Measurements from ENCODE around the gene XAB2.

Gene XAB2

GRCh38 chr19:7668842-7669241 is 39.5 kb upstream of the XAB2 start, which contains the start of gene RETN:
RETN (plus strand) TSS chr19:7669049; CDS start chr19:7669327, 278 bp downstream.
- Histone ChIP-seq H3K27me3 (ENCODE audit: control insufficient read depth in 1 of 2, insufficient read depth in 2 of 2, low read length in 2 of 2) (peaks cover 0 to 19% of the 10 kb centered on the region in 2 donors), H3K4me3 (ENCODE audit: low read depth in 1 of 2, low read length in 2 of 2) (no peak within 1 kb of the TSS), H3K4me1 (ENCODE audit: control insufficient read depth in 1 of 2, insufficient read depth in 2 of 2, low read length in 2 of 2) (no peaks in the 10 kb centered on the region), H3K9ac (ENCODE audit: low read depth in 1 of 2, low read length in 2 of 2) (no peak within 1 kb of the TSS), H3K27ac (ENCODE audit: low read depth, low read length) (no peak within 1 kb of the TSS), H3K9me3 (ENCODE audit: control insufficient read depth in 1 of 2, low read length in 2 of 2) (peaks cover 0 to 1% of the 10 kb centered on the region in 2 donors), H3K36me3 (ENCODE audit: control insufficient read depth in 1 of 2, insufficient read depth in 2 of 2, low read length in 2 of 2) (no peaks in the 10 kb centered on the region)

DNA sequence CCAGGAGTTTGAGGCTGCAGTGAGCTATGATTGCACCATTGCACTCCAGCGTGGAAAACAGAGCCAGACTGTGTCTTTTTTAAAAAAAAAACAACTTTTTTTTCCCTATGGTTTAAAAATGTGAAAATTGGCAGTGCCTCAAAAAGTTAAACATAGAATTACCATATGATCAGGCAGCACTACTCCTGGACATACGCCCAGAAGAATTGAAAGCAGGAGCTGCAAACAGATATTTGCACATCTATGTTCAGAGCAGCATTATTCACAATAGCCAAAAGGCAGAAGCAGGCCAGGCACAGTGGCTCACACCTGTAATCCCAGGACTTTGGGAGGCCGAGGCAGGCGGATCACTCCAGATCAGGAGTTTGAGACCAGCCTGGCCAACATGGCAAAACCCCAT is 35.7 kb upstream of the XAB2 start:
- Histone ChIP-seq H3K4me3 (ENCODE audit: low read depth in 1 of 2, low read length in 2 of 2) (no peak overlapping the region), H3K4me1 (ENCODE audit: control insufficient read depth in 1 of 2, insufficient read depth in 2 of 2, low read length in 2 of 2) (no peaks in the 10 kb centered on the region), H3K9me3 (ENCODE audit: control insufficient read depth in 1 of 2, low read length in 2 of 2) (no peaks in the 10 kb centered on the region), H3K27ac (ENCODE audit: low read depth, low read length) (no peak overlapping the region), H3K36me3 (ENCODE audit: control insufficient read depth in 1 of 2, insufficient read depth in 2 of 2, low read length in 2 of 2) (no peaks in the 10 kb centered on the region), H3K9ac (ENCODE audit: low read depth in 1 of 2, low read length in 2 of 2) (no peak overlapping the region), H3K27me3 (ENCODE audit: control insufficient read depth in 1 of 2, insufficient read depth in 2 of 2, low read length in 2 of 2) (peaks cover 0 to 5% of the 10 kb centered on the region in 2 donors)

GRCh38 chr19:7663706-7664105 is 34.4 kb upstream of the XAB2 start:
- Histone ChIP-seq H3K4me3 (ENCODE audit: low read depth in 1 of 2, low read length in 2 of 2) (no peak overlapping the region), H3K27me3 (ENCODE audit: control insufficient read depth in 1 of 2, insufficient read depth in 2 of 2, low read length in 2 of 2) (no peaks in the 10 kb centered on the region), H3K27ac (ENCODE audit: low read depth, low read length) (no peak overlapping the region), H3K36me3 (ENCODE audit: control insufficient read depth in 1 of 2, insufficient read depth in 2 of 2, low read length in 2 of 2) (no peaks in the 10 kb centered on the region), H3K9me3 (ENCODE audit: control insufficient read depth in 1 of 2, low read length in 2 of 2) (no peaks in the 10 kb centered on the region), H3K9ac (ENCODE audit: low read depth in 1 of 2, low read length in 2 of 2) (no peak overlapping the region), H3K4me1 (ENCODE audit: control insufficient read depth in 1 of 2, insufficient read depth in 2 of 2, low read length in 2 of 2) (no peaks in the 10 kb centered on the region)

DNA sequence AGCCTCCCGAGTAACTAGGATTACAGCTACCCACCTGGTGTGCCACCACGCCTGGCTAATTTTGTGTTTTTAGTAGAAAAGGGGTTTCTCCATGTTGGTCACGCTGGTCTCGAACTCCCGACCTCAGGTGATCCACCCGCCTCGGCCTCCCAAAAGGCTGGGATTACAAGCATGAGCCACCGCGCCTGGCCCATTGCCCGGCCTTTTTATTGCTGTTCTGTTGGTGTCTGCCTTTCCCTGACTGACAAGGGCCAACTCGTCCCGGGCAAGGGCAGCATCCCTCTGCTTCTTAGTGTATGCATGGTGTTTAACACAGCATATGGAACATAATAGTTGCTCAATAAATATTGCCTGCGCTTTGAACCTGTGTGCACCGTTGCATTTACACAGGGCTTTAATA is 33.3 kb upstream of the XAB2 start:
- no peaks in the 10 kb centered on the region for H3K27me3 ChIP-seq (ENCODE audit: control insufficient read depth in 1 of 2, insufficient read depth in 2 of 2, low read length in 2 of 2)
- H3K9ac ChIP-seq (ENCODE audit: low read depth in 1 of 2, low read length in 2 of 2): no peak overlapping the region
- H3K9me3 ChIP-seq (ENCODE audit: control insufficient read depth in 1 of 2, low read length in 2 of 2): no peaks in the 10 kb centered on the region
- no peak overlapping the region for H3K4me3 ChIP-seq (ENCODE audit: low read depth in 1 of 2, low read length in 2 of 2)
- H3K4me1 ChIP-seq (ENCODE audit: control insufficient read depth in 1 of 2, insufficient read depth in 2 of 2, low read length in 2 of 2): no peaks in the 10 kb centered on the region
- no peak overlapping the region for H3K27ac ChIP-seq (ENCODE audit: low read depth, low read length)
- H3K36me3 ChIP-seq (ENCODE audit: control insufficient read depth in 1 of 2, insufficient read depth in 2 of 2, low read length in 2 of 2): no peaks in the 10 kb centered on the region

GRCh38 chr19:7661744-7662538 is 32.6 kb upstream of the XAB2 start:
- no peaks in the 10 kb centered on the region for H3K27me3 ChIP-seq (ENCODE audit: control insufficient read depth in 1 of 2, insufficient read depth in 2 of 2, low read length in 2 of 2)
- no peak overlapping the region for H3K4me3 ChIP-seq (ENCODE audit: low read depth in 1 of 2, low read length in 2 of 2)
- H3K9me3 ChIP-seq (ENCODE audit: control insufficient read depth in 1 of 2, low read length in 2 of 2): no peaks in the 10 kb centered on the region
- no peaks in the 10 kb centered on the region for H3K36me3 ChIP-seq (ENCODE audit: control insufficient read depth in 1 of 2, insufficient read depth in 2 of 2, low read length in 2 of 2)
- H3K4me1 ChIP-seq (ENCODE audit: control insufficient read depth in 1 of 2, insufficient read depth in 2 of 2, low read length in 2 of 2): no peaks in the 10 kb centered on the region
- no peak overlapping the region for H3K9ac ChIP-seq (ENCODE audit: low read depth in 1 of 2, low read length in 2 of 2)
- no peak overlapping the region for H3K27ac ChIP-seq (ENCODE audit: low read depth, low read length)

- Histone ChIP-seq H3K27me3 (ENCODE audit: control insufficient read depth in 1 of 2, insufficient read depth in 2 of 2, low read length in 2 of 2) (no peaks in the 10 kb centered on the region), H3K36me3 (ENCODE audit: control insufficient read depth in 1 of 2, insufficient read depth in 2 of 2, low read length in 2 of 2) (no peaks in the 10 kb centered on the region), H3K4me1 (ENCODE audit: control insufficient read depth in 1 of 2, insufficient read depth in 2 of 2, low read length in 2 of 2) (no peaks in the 10 kb centered on the region), H3K27ac (ENCODE audit: low read depth, low read length) (no peak overlapping the region), H3K9me3 (ENCODE audit: control insufficient read depth in 1 of 2, low read length in 2 of 2) (no peaks in the 10 kb centered on the region), H3K4me3 (ENCODE audit: low read depth in 1 of 2, low read length in 2 of 2) (no peak overlapping the region), H3K9ac (ENCODE audit: low read depth in 1 of 2, low read length in 2 of 2) (no peak overlapping the region)
These were observed 28.9 kb upstream of the XAB2 start for GRCh38 chr19:7658219-7658686.

DNA sequence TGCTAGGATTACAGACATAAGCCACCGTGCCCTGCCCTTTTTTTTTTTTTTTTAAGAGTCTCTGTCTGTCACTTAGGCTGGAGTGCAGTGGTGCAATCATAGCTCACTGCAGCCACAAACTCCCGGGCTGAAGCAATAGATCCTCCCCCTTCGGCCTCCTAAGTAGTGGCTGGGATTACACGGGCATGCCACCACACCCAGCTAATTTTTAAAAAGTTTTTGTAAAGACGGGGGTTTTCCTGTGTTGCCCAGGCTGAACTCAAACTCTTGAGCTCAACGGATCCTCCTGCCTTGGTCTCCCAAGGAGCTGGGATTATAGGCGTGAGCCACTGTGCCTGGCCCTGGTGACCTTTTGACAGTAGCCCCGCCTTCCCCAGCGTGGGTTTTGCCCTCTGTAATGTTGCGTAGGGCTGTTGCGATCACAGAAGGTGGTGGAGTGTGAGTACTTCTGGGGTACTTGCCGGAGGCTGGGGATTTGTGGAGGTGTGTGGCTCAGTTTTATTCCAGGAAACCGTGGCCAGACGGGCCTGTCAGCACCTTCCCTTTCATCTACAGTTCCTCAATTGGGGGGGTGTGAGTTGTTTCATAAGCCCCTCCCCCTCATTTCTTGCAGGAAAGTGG is 27.9 kb upstream of the XAB2 start:
- Histone ChIP-seq H3K27me3 (ENCODE audit: control insufficient read depth in 1 of 2, insufficient read depth in 2 of 2, low read length in 2 of 2) (no peaks in the 10 kb centered on the region), H3K36me3 (ENCODE audit: control insufficient read depth in 1 of 2, insufficient read depth in 2 of 2, low read length in 2 of 2) (no peaks in the 10 kb centered on the region), H3K4me1 (ENCODE audit: control insufficient read depth in 1 of 2, insufficient read depth in 2 of 2, low read length in 2 of 2) (peaks cover 2% of the 10 kb centered on the region in 2 donors), H3K9me3 (ENCODE audit: control insufficient read depth in 1 of 2, low read length in 2 of 2) (no peaks in the 10 kb centered on the region), H3K27ac (ENCODE audit: low read depth, low read length) (no peak overlapping the region), H3K4me3 (ENCODE audit: low read depth in 1 of 2, low read length in 2 of 2) (no peak overlapping the region), H3K9ac (ENCODE audit: low read depth in 1 of 2, low read length in 2 of 2) (no peak overlapping the region)

GRCh38 chr19:7655581-7655980 is 26.2 kb upstream of the XAB2 start:
- Histone ChIP-seq H3K36me3 (ENCODE audit: control insufficient read depth in 1 of 2, insufficient read depth in 2 of 2, low read length in 2 of 2) (no peaks in the 10 kb centered on the region), H3K27ac (ENCODE audit: low read depth, low read length) (no peak overlapping the region), H3K4me1 (ENCODE audit: control insufficient read depth in 1 of 2, insufficient read depth in 2 of 2, low read length in 2 of 2) (peaks cover 3 to 4% of the 10 kb centered on the region in 2 donors), H3K9ac (ENCODE audit: low read depth in 1 of 2, low read length in 2 of 2) (no peak overlapping the region), H3K27me3 (ENCODE audit: control insufficient read depth in 1 of 2, insufficient read depth in 2 of 2, low read length in 2 of 2) (no peaks in the 10 kb centered on the region), H3K4me3 (ENCODE audit: low read depth in 1 of 2, low read length in 2 of 2) (no peak overlapping the region), H3K9me3 (ENCODE audit: control insufficient read depth in 1 of 2, low read length in 2 of 2) (no peaks in the 10 kb centered on the region)

GRCh38 chr19:7654401-7654800 is 25.1 kb upstream of the XAB2 start:
- Histone ChIP-seq H3K4me1 (ENCODE audit: control insufficient read depth in 1 of 2, insufficient read depth in 2 of 2, low read length in 2 of 2) (peaks cover 3 to 4% of the 10 kb centered on the region in 2 donors), H3K9me3 (ENCODE audit: control insufficient read depth in 1 of 2, low read length in 2 of 2) (no peaks in the 10 kb centered on the region), H3K4me3 (ENCODE audit: low read depth in 1 of 2, low read length in 2 of 2) (no peak overlapping the region), H3K27me3 (ENCODE audit: control insufficient read depth in 1 of 2, insufficient read depth in 2 of 2, low read length in 2 of 2) (no peaks in the 10 kb centered on the region), H3K9ac (ENCODE audit: low read depth in 1 of 2, low read length in 2 of 2) (no peak overlapping the region), H3K36me3 (ENCODE audit: control insufficient read depth in 1 of 2, insufficient read depth in 2 of 2, low read length in 2 of 2) (no peaks in the 10 kb centered on the region), H3K27ac (ENCODE audit: low read depth, low read length) (no peak overlapping the region)

- H3K9me3 ChIP-seq (ENCODE audit: control insufficient read depth in 1 of 2, low read length in 2 of 2): no peaks in the 10 kb centered on the region
- H3K4me3 ChIP-seq (ENCODE audit: low read depth in 1 of 2, low read length in 2 of 2): peak overlapping the region; percentile 35 to 63
- peak overlapping the region; percentile 10 for H3K27ac ChIP-seq (ENCODE audit: low read depth, low read length)
- peaks cover 0 to 3% of the 10 kb centered on the region in 2 donors for H3K36me3 ChIP-seq (ENCODE audit: control insufficient read depth in 1 of 2, insufficient read depth in 2 of 2, low read length in 2 of 2)
- peaks cover 3 to 4% of the 10 kb centered on the region in 2 donors for H3K4me1 ChIP-seq (ENCODE audit: control insufficient read depth in 1 of 2, insufficient read depth in 2 of 2, low read length in 2 of 2)
- no peaks in the 10 kb centered on the region for H3K27me3 ChIP-seq (ENCODE audit: control insufficient read depth in 1 of 2, insufficient read depth in 2 of 2, low read length in 2 of 2)
- H3K9ac ChIP-seq (ENCODE audit: low read depth in 1 of 2, low read length in 2 of 2): peak overlapping the region; percentile 33 to 51
These were observed 22.8 kb upstream of the XAB2 start for GRCh38 chr19:7652061-7652641.
